SKM-1 treated with dmso at 0.1 percent for 144 hours (cell line): ENCODE results near the gene ARAP1.
"Not testable (repeated sequence)": the region's sequence is repeated elsewhere in the genome, so short reads cannot be mapped to it uniquely, and the experiment has no call there.

ENCODE experiments used
- DNase-seq: peaks from one replicate; lab custom pipeline; 2025; ENCODE audit not compliant: unreplicated experiment; lab: John Stamatoyannopoulos, UW

ARAP1 gene

DNA sequence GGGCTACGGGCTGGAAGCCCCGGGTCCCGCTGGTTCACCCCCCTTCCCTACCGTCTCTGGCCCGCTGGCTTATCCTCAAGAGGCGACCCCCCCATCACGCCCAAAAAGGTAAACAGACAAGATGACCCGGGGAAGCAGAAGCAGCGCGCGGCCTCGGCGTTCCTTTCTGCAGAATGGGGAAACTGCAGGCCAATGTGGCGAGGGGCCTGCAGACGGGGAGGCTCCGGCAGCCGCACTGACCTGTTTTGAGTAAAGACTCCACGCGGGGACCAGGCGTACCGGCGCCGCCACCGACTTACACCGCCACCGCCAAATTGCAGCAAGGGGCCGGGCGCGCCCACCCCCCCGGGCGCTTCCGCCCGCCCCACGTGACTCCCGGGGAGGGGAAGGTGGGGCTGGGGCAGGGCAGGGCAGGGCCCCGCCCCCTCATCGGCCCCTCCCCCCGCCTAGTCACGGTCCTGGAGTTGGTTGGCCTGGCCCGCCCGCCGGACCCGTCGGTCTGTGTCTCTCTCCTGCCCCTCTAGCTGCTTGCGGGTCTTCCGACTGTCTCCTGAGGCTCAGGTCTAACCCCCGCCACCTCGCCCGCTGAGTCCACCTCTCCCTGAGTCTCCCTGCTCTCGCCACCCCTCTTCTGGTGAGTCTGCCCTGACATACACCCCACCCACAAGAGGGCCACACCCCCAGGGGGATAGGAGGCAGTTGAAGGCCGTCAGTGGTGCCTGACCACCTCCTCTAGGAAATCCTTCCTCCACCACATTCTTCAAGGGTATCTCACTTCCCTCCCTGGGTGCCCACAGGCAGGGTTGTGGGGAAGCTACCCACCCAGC, at the start of gene ARAP1:
Gene ARAP1 (minus strand): TSS at position 321 of the 827 bp plus-strand sequence. CDS start 25,280 bp downstream, outside the sequence.
- peak; percentile 73 for DNase-seq

DNA sequence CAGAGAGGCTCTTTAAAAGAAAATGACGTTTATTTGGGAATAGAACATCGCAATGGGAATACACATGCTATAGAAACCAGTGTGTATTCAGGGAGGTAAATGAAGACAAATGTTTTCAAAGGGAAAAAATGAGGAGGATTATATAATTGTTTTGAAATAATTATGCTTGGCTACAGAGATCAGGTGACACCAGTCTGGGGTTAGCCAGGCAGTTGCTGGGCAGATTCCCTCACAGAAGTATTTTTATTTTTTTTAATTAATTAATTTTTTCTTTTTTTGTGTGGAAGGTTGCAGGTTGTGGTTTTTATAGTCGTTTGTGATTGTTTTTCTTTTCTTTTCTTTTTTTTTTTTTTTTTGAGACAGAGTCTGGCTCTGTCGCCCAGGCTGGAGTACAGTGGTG, 47.2 kb upstream of the ARAP1 start:
- DNase-seq = no peak

DNA sequence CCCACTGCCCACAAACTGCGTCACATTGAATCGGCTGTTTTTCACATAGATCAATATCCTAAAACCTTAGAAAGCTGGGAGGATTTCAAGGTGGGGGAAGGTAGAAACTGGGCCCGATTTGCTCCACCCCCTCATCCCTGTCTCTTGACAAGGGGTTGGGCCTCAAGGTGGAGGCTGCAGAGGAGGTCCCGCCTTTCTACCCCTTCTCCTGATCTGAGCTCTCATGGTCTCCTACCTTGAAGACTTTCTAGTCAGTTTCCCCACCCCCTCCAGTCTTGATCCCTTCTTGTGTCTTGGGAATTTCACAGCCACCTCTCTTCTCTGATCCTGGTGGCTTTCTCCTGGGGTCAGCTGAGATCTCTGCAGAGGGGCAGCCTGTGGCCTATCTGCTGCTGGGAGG, 46.2 kb upstream of the ARAP1 start:
- DNase-seq = no peak

DNA sequence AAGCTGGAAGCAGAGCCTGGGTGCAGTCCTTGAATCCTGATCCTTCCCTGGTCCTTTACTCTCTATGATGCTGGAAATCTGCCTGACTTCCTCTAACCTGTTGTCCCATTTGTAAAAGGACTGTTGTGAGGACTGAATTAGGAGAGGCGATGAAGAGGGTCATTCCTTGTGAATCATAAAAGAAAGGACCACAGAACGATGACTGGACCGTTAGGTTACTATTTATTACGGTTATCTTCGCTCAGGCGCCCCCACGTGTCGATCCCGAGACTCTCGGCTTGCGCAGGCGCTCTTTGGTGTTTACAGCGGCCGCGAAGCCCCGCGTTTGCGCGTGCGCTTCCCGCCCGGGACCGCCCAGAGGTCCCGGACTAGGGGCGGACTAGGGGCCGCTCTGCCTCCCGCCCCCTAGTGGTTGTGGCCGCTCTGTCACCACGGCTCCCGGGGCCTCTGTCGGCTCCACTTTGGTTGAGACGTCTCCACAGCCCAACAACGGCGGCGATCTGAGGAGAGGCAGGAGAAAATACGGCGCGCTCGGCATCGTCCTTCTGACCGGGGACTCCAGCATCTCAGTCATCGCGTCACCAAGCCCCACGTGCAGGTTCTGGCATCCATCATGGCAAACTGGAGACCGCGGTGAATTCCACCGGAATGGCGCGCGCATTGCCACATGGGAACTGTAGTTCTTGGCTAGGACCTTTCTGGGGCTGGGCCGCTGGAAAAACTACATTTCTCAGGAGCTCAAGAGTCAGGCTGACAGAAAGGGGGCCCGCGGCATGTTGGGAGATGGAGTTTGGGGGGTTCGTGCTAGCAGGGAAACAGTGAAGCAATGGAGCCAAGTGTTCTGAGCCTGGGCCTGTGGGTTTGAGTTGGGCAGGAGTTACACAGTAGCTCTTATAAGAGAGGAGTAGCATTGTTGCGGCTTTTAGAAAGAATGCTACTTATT, 41.5 kb upstream of the ARAP1 start, which contains the start of gene STARD10:
Gene STARD10 (minus strand): TSS at position 623 of the 943 bp plus-strand sequence. CDS start 12,866 bp downstream, outside the sequence.
- peak; percentile 86 for DNase-seq

DNA sequence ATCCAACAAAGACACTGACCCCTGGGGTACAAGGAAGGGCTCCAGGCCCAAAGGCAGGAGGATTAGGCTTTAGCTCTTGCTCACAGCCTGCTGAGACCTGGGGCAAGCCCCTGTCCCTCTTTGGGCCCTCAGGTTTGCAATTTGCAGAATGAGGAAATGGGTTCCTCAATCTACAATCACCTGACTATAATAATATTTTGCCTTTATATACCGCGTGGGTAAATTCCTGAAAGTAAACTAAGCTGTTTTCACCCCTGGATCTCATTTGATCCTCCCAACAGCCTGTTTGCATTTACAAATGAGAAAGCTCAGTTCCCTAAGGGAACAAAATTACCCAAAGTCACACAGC, 40.8 kb upstream of the ARAP1 start:
- DNase-seq = no peak

DNA sequence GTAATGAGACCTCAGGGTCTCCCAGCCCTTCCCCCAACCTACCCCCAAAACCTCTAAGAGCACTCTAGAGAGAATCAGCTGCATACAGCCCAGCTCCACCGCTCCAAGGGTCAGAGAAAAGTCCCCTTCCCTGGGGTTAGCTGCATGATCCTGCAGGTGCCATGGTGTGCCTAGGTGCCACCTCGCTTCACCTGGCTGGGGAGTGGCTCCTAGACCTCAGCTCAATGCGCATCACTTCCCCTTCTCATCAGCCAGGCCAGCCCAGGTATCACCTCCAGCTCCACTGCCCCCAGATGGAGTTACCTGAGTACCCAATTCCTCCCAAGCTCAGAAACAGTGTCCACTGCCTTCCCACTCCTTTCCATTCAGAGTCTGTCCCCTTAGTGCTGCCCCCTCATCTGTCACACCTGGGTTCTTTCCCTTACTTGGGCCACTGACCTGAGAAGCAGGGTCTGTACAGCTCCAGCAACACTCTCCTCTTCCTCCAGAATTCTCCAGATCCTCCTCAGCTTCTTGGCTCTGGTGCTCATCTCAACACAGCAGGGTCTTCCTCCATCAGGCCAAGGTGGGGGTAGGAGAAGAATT, 40.3 kb upstream of the ARAP1 start:
- DNase-seq = no peak

DNA sequence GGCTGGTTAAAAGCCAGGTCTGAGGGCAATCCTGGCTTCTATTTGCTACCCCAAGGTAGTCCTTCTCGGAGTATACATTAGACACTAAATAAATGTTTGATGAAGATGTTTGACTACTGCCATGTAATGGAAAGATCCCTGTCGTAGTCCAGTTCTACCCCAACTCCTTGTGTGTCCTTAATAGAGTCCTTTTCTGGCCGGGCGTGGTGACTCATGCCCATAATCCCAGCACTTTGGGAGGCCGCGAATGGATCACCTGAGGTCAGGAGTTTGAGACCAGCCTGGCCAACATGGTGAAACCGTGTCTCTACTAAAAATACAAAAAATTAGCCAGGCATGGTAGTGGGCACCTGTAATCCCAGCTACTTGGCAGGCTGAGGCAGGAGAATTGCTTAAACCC, 39.0 kb upstream of the ARAP1 start:
- not testable (repeated sequence) for DNase-seq

DNA sequence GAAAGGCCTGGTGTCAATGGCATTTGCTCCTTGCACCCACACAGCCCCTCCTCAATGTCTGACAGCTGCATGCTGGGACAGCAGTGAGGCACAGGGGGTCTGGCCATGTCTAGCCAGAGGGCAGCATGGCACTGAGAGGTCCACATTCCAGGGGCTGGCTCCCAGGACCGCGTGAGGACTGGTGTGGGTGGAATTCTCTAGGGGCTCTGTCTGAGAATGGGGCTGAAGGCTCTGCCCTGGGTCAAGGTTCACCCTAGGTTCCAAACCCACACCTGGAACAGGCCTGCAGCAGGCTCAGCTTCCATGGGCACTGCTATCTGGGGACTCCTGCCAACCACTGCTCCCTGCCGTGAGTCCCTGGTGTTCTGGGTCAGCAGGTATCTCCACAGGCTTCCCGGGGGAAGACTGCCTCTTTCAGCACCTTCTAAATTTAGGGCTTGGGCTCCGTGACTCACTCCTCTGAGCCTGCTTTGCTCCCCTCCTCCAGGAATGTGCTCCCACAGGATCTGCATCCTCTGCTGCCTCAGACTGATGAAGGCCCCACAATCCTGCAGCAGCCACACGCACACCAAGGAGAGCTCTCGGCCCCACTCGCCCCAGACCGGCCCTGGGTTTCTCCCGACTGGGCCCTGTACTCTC, 37.4 kb upstream of the ARAP1 start:
- DNase-seq = no peak

DNA sequence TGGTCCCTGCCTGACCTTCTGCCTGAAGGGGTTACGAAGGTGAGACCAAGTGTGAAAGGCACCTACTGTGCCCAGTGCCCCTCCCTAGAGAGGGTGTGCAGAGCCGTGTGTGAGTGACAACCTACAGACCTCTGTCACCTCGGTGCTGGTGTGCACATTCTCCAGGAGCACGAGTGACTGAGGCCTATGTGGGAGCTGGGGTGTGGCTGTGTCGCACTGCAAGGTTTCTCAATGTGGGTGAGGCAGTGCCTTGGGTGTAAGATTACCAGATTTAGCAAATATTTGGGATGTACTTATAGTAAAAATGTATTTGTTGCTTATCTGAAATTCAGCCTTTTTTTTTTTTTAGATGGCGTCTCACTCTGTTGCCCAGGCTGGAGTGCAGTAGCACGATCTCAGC, 36.0 kb upstream of the ARAP1 start:
- no peak for DNase-seq

DNA sequence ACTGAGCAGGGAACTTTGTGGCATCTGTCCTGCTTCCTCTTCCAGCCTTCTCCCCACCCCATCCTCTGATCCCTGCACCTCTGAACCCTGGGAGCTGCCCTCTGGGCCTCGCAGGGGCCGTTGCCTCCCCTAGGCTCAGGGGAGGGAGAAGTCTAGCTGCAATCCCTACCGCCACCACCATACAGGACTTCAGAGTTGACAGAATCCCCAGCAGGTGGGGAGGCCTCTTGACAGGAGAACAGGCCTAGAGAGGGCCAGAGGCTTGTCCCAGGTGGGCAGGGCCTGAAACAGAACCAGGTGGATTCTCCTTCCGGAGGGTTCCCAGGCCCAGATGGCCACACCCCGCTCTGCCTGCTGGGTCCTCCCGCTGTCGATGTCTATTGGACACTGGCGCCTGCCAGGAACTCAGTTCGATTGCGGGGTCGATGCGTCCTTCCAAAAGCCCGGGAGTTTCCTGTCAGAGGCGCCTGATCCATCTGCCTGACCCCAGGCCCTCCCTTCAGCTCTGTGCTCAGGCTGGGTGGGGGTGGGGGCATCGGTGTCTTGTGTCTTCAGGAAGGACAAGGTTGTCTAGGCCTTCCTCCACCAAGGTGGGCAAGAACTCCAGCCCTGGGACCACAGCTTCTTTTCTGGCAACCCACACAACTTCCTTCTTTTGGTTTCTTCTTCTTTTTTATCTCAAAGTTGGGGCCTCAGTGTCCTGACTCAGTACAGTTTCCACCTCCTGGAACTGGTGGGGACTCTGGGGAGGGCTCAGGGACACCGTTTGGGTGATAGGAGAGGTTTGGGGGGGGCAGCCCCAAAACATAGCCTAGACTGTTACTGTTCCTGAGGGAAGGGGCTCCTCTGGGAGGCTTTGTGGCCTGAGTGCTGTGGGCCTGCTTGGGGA, 35.3 kb upstream of the ARAP1 start:
- DNase-seq = peak; percentile 82

DNA sequence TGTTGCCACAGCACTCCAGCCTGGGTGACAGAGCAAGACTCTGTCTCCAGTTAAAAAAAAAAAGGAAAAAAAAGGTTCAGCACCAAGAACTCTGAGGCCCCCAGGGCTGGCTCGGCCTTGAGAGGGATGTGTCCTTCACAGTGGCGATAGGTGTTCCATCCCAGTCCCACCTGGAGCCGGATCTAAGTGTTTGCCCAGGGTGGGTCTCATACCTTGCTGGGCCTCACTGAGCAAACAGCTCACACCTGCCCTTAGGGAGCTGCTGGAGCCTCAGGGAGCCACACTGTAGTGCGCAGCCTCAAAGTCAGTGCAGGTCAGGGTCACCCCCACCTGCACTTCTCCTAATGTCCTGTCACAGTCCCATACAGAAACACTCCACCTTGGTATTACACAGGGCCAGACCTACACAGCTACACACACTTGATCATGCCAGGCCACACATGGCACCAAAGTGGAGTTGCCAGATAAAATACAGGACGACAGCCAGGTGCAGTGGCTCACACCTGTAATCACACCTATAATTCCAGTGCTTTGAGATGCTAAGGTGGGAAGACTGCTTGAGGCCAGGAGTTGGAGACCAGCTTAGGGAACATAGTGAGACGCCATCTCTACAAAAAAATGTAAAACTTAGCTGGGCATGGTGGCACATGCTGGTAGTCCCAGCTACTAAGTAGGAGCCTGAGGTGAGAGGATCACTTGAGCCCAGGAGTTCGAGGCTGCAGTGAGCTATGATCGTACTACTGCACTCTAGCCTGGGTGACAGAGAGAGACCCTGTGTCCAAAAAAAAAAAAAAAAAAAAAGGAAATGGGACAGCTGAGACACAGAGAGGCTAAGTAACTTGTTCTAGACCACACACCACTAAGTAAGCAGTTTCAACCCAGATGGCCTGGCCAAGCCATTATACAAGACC, 34.4 kb upstream of the ARAP1 start:
- no peak for DNase-seq

DNA sequence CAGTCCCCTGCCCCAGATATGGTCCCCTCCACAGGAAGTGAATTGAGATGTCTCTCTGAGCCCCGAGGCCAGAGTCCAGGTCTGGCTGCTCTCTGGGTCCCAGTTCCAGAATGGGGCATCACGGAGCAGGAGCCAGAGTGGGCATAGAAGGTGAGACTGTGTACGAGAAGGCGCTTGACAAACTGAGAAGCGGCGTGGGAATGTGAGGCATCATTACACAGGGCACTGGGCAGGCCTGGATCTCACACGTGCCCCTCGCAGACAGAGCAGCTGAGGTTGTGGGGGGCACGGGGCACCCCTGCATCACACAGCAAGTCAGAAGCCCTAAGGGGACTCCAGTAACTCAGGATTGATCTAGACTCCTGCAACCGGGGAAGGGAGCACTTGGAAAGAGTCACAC, 32.5 kb upstream of the ARAP1 start:
- no peak for DNase-seq

DNA sequence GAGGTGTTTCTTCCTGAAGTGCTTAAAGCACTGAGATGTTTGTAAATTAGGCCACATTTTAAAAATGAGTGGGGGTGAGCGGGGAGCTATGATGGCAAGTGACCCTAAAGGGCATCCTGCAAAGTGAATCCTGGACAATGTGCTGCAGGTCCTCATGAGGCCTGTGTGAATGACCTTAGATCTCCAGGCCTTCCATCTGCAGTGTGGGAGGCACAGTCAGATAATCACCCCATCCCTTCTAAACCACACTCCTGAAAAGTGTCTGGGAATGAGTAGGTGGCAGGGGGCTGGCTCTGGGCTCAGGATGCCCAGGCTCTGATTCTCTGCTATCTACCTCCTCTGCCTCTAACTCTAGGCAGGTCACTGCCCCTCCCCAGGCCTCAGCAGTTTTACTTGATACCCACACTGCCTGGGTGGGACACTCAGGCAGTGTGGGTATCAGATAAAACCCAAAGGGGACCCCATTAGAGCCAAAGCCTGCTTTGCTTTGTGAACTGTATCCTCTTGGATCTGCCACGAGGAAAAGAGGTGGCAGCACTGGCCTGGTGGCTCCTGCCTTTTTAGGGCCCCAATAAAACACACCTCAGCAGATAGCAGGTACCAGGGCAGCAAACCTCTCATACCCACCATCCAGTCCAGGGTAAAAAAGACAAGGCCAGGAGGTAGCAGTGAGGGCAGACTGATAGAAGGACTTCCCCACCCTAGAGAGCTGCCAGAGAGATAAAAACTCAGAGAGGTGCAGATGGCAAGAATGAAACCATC, 31.1 kb upstream of the ARAP1 start:
- DNase-seq = no peak

DNA sequence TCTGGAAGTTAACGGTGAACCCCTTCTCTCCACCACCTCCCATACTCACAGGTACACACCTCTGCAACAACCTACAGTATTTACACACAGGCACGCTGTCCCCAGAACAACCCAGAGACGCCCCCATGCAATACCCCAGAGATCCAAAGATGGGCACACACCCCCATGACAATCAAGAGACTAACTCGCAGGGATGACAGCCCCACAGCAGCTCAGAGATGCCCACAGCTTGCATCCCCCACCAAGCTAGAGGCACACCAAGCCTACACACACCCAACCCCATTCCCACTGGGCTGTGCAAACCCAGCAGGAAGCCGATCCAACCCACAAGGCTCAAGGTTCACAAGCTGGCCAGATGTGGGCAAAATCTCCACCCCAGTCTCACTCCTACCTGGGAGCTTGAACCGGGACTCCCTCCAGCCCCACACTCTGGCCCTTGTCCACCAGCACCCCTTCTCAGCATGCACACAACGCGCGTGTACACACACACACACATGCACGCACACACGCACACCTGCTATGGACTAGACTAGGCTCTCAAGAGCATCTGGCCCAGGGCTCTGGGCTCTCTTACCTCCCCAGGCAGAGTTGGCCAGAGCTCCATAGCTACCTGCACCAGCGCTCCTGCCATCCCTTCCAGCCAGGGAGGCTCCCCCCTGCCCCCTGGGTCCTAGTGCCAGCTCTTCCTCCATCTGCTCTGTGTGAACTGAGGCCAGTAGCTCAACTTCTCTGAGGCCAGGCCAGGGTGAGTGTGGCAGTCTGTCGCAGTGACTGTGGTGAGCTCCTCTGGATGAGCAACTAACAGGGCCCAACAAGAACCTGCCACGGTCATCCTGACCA, 30.1 kb upstream of the ARAP1 start:
- no peak for DNase-seq

DNA sequence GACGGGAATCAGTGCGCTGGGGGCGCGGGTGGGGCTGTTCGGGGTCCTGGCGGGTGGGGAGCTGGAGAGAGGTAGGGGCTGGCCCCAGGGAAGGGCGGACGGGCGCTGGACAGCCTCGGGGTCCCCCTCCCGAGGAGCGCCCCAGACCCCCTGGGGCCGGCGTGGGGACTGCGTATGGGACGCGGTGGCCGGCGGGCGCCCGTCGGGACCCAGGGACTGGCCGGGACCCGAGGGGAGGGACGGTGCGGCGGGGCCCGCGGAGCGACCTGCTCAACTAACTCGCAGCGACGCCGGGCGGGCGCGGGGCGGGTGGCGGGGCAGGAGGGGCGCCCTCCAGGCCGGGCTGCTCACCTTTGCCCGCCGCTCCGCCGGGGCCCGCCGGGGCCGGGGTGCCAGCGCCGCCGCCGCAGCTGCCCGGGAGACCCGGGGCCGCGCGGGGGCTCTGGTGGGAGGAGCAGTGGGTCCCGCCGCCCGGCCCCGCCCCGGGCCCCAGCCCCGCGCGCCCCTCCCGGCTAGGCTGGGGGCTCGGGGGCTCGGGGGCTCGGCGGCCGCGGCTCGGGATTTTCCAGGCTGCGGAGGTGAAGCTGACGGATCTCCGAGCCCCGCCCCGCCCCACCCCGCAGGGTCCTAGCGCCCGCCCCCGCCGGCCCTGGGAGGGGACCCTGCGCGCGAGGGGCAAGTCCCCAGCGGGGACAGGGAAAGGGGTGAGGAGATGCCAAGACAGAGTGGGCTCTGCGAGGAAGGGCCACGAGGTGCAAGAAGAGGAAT, 29.3 kb upstream of the ARAP1 start:
- DNase-seq = no peak

DNA sequence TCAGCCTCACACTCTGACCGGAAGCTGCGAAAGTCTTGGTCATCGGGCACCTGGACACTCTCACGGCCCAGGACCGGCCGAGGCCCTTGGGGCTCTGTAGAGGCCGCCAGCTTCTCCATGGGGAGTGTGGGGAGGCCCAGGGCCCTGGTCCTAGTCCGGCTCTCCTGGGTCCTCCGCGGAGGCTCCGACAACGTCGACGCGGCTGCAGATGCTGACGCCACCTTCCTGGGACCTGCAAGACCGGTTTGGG, 28.8 kb upstream of the ARAP1 start:
- DNase-seq = no peak
